Activated CD4-positive, CD25-positive, alpha-beta regulatory T cell (primary cell): Measurements from ENCODE around the gene RAB20.
"Not testable (repeated sequence)": the region's sequence is repeated elsewhere in the genome, so short reads cannot be mapped to it uniquely, and the experiment has no call there.

Experiments used
- DNase-seq, 4 experiments: peaks; one replicate each; lab custom pipeline; 2025; lab: John Stamatoyannopoulos, UW

Gene RAB20

DNA sequence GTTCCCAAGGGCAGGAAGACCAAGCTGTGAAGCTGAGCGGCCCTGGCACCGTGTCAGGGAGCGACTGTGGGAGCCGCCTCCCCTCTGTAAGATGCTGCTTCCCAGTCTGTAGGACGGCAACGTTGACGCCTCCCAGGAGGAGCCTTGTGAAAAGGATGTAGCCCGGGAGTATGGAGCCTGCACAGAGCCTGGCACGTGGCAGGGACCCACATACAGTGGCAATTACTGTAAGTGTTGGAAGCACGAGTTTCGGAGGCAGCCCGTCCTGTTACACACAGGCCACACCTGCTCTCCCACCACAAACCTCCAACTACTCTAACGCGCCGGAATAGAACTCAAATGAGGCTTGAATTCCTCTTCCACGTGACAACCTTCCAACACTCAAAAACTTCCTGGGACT, 6.6 kb downstream of the RAB20 start:
- no peak for DNase-seq

DNA sequence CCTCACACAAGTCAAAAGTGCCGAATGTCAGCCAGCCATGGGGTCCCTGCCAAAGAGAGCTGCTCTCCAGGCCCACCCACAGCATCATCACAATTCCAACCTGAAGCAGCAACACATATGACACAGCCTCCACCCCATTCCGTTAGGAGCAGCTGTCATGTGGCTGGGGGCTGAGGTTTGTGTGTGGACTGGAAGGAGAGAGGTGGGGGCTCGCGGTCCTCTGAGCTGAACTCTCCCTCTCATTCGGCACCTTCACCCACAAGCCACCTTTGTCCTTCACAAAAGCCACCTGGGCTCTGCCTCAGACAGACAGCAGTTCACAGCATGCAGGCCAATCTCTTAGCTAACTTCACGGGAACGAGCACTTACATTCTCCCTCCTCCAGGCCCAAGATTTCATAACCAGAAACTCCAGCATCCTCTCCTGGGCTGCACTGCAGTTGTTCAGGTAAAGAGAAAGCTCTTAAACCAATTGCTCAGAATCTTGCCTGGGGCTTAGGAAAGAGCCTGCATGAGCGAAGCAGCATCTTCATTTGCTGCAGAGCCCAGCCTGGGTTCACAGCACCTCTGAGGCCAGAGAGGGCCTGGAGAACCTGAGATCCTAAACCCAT, 7.2 kb downstream of the RAB20 start:
- no peak for DNase-seq

DNA sequence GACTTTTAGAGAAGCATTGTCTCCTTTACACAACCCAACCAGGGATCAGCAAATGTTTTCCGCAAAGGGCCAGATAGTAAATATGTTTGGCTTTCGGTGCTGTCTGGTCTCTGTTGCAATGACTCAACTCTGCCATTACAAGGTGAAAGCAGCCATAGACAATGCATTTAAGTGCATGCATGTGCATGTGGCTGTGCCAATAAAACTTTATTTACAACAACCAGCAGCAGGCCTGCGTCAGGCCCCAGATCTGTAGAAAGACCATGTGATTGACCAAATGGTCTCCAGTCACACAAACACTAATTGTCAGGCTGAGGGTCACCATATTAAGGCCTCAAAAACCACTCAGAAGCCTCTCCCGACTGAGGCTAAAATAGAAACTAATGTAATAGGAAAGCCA, 8.1 kb downstream of the RAB20 start:
- no peak for DNase-seq

DNA sequence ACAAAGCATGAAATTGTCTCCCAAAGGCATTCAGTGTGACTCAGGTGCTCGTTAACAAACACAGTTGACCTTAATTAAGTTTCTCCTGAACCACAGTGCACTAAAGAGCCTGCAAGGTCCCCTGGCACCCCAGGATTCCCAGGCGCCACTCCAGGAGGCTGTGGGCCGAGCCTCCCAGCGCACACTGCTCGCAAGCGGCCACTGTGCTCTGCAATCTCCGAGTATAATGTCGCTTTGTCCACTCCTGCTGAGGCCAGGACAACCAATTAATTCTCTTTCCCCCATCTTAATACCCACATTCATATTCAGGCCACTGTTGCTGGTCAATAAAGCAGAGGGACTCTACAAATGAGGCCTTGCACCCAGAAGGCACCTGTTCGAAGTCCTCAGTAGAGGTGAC, 8.8 kb downstream of the RAB20 start:
- DNase-seq, result no peak

DNA sequence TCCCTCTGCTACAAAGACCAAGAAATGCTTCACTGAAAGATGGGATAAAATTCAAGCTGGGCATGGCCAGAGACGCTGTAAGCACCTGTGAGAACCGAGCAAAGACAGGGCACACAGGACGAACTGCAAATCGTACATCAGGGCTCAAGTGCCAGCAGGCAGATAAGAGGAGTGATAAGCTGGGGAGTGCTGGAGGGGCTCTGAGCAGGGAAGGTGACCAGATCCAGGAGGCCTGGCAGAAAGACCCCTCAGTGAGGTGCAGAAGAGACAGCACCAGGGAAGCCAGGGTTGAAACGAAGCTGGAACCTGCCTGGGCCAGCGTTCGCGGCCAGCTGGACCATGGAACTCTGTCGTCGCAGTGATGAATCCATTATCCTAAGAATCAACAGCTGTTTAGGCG, 10.2 kb downstream of the RAB20 start:
- DNase-seq, result no peak

DNA sequence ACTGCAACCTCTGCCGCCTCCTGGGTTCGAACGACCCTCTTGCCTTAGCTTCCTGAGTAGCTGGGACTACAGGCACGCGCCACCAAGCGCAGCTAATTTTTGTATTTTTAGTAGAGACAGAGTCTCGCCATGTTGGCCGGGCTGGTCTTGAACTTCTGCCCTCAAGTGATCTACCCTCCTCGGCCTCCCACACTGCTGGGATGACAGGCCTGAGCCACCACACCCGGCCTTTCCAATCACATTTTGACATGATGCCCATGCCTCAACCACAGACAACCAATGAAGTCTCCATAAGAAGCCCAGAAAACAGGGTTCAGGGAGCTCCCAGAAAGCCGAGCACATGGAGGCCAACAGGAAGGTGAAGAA, 11.7 kb downstream of the RAB20 start:
- DNase-seq, result no peak

DNA sequence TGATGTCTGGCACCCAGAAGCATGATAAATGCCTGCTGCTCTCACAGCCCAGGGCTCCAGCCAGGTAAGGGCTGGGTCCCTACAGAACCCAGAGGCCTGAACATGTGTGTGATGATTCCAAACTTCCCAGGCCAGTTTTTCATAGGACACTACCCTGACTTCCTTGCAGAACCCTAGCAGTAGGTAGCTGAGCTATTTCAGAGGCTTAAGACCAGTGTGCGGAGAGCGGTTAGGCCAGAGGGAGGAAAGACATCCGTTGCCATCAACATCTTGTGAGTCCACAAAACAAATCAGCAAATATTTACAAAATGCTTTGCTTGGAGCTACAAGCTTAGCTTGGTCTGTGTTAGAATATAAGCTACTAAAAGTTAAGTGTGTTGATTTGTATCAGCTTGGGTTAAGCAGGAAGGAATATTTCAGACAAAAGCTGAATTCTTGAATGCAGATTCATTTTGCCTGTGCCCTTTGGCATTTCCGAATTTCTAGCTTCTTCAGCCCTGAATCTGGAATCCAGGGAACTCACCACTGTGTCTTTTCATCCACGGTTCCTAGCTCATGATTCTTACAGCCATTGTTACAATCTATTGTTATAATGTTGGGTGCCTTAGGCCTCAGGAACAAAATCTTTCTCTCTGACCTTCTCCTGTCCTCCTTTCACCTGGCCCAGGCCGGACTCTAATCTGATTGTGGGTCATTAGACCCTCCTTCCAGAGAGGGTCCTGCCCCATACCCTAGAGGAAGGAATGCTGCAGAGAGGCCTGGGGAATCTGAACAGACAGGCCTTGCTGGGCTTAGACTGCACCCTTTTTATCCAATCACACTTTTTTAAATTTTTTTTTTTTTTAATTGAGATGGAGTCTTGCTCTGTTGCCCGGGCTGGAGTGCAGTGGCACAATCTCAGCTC, 12.4 kb downstream of the RAB20 start:
- no peak for DNase-seq

DNA sequence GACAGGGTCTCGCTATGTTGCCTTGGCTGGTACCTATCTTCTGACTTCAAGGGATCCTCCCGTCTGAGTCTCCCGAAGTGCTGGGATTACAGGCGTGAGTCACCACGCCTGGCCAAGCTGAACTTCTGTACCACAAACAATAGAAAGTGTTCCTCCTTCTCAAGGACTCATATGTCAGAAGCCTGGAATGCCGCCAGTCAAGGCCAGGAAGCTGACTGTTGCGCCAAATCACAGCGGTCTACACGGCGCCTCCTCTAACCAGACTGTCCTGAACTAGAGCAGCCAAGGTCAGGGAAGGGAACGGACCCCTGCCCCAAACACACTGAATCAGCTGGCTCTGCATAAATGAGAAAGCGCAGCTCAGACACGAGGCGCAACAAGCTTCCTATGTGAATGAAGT, 14.6 kb downstream of the RAB20 start:
- DNase-seq, result no peak

DNA sequence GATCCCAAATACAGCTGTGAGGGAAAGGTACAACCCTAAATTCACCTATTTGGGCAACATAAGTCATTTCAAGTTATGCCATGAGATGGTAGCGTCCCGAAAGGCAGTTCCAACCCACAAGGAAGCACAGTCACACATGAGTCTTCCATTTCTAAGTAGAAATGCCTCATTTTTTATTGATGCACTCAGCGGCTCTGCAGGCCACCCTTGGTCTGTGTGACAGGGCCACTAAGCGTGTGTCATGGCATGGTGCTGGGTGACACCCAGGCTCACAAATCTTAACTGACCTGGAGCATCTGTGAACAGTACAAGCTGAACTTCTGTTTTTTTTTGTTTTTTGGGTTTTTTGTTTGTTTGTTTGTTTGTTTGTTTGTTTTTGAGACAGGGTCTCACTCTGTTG, 15.1 kb downstream of the RAB20 start:
- DNase-seq, result no peak

DNA sequence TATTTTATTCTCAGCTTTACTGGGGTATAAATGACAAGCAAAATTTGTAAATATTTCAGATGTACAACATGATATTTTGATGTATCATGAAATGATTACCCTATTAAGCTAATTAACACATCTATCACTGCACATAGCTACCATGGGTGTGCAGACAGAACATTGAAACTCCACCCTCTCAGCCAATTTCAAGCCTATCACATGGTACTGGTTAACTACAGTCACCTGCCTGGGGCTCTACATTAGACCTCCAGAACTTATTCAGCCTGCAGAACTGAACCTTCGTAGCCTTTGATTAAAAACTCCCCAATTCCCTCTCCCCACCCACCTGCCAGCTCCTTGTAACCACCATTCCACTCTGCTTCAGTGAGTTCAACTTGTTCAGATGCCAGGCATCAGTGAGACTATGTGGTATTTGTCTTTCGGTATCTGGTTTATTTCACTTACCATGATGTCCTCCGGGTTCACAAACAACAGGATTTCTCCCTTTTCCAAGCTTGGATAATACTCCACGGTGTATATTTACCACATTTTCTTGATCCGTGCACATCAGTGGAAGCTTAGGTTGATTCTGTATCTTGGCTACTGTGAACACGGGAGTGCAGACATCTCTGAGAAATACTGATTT, 19.2 kb downstream of the RAB20 start:
- no peak for DNase-seq

DNA sequence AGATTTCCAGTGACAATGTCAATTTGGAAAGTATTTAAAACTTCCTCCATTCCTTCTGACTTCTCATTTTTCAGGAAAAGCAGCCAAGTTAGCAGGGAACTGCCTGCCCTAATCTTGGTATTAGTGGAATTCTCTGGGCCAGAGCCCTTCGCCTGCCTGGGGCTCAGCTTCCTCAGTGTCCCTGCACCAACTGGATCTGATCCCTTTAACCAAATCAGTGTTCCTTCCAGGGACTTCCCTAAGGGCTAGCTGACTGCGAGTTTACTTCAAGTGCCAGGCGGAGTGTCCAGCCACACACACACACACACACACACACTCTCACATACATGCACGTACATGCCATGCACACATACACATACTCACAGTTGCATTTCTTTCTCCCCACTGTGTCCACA, 20.0 kb downstream of the RAB20 start:
- DNase-seq, result no peak

DNA sequence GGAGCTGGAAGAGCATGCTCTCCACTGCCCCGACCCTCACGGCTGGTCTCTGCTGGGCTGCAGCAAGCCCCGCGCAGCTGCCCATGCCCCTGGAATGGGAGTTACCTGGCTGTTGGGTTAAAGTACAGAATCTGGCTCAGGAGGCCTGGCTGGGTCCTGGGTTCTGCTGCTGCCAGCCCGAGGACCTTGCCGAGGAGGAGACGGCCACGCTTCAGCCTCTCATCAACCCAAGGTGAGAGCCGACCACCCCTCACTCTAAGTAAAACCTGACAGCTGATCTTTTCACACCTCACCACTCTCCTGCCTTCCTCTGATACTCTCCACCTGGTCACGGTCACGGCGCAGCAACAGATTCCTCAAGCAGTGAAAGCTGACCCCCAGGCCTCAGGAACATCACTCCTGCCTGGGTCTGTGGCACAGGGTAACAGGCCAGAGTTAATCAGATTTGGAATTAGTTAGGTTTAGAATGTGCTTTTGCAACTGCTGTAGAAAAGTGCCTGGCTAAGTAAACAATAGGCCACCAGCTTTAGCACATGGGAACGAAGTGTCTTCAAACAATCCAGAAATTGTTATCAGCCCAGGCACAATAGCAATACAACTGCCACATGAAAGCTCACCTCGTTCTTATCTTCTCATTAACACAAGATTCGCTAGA, 20.5 kb downstream of the RAB20 start:
- no peak for DNase-seq

DNA sequence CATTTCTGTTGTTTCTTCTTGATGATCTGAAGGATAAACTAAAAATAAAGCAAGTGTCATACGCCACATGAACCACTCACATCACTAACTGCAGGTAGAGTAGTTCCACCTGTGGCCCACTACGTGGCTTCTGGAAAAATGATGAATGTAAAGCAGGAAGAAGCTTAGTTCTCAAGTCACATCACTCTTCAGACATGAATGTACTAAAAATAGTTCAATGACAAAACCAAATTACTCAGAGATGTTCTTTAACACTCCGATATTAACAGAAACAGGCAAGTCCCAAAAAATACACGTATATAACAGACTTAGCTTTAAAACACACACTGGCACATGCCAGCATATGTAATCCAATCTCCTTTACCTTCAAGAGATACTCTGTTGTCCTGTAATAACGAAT, 21.6 kb downstream of the RAB20 start:
- DNase-seq, result no peak

DNA sequence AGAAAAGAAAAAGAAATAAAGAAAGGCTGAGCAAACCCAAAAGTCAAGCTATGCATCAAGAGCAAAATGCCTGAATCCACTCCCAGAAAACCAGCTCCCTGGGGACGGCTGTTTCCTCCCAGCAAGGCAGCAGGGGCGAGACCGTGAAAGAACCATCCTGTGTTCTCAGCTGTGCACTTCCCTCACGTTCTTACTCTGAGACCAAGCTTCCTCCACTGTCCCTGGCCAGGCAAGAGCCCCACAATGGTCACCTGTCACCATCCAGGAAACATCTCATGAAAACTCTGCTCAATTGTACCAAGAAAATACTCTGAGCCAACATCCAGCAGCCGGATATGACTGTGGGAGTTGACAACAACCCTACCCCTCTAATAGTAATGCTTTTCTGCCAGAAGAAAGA, 22.9 kb downstream of the RAB20 start:
- no peak for DNase-seq

DNA sequence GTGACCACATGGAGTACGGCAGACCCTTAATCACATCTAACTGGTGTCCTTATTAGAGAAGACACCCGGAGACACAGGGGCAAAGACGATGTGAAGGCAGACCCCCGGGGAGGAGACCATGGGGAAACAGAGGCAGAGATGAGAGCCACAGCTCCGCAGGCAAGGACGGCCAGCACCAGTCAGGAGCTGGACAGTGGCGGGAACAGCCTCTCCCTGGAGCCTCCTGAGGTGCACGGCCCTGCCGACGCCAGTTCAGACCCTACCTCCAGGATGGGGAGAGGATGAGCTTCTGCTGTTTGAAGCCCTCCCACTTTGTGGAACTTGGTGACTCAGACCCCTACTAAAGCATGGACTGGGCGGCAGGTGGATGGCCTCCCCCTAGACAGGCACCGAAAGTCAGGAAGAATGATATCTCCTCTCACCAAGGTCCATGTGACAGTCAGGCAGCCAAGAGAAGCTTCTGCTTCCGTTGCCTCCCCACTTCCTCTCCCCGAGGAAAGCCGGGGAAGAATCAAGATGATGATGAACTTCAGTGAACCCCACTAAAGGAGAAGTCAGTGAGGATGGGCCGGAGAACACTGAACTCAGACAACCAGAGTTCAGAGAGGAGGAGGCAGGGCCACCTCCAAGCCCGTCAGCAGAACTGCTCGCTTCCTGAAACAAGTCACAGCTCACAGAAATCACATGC, 25.4 kb downstream of the RAB20 start:
- DNase-seq, result no peak

DNA sequence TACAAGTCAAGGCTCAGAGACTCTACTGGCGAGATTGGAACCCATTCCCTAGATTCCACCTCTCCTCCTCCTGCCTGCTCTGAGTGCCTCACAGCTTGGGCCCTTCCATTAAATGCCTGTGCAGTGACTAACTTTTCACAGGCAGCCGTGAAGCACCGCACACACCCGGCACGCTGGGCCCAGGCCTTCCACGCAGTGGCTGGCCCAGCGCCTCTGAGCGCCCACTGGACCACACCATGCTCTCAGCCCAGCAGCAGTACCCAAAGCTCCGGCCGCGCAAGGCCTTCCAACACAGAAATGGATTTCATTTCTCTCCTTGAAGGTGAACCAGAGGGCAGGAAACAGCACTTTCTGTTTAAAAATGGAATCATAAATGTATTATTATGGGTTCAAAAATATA, 26.0 kb downstream of the RAB20 start:
- DNase-seq, result no peak

DNA sequence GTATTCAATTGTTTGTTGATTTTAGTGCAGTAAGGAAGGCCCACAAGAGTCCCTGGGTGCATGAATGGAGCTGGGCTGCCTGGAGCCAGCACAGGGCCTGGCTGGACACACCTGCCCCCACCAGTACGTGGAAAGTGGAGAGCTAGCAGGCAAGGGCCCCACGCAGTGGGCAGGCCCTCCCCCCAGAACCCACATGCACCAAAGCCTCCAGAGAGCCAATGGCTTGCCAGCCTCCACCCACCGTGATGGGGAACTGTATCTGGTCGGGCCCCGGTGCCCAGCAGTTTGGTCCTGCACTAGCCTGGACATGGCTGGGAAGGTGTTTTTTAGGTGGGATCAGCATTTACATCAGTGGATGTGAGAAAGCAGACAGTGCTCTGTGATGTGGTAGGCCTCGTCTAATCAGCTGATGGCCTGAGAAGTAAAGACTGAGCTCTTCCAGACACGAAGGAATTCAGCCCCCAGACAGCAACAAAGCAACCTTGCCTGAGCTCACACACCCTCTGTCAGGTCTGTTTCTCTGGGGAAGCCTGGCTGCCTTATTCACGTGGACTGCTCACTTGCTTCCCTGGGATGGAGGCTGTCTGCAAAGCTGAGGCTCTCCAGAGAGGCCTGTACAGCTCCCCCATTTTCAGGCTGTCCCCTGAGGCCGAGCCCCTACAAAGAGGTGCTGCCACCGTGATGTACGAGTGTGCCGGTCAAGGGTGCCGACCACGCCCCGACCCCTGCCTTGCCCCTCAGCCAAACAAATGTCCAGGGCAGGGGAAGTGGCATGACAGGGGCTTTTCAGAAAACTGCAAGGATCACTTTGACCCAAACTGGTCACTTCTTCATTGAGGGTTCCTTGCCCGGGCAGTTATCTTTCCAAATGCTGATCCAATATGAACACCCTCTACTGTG, 27.5 kb downstream of the RAB20 start:
- no peak for DNase-seq

DNA sequence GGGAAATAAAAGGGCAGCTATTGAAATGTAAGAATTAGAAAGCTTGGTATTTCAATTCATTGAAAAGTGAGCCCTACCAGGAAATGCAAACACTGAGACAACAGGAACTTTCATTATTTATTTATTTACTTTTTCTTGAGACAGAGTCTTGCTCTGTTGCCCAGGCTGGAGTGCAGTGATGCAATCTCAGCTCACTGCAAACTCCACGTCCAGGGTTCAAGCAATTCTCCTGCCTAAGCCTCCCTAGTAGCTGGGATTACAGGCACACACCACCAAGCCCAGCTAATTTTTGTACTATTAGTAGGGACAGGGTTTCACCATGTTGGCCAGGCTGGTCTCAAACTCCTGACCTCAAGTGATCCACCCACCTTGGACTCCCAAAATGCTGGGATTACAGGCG, 29.3 kb downstream of the RAB20 start:
- not testable (repeated sequence) for DNase-seq

DNA sequence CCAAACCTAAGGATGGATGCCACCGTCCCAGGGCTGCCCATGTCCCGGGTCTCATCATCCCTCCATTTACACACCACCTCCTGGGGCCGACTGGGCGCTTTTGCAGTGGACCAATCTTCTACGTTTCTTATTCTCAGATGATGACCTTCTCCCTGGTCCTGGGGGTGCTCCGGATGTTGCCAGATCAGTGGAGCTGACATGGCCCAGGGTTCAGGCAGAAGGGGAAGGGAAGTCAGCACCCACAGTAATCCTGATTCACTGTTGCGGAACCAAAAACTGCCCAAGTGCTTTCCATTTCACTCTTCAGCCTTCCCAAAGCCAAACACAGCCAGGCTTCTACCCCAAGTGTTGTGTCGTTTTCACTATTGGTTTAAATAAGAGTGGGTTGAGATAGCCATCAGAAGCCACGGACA, 29.8 kb downstream of the RAB20 start:
- DNase-seq, result no peak

DNA sequence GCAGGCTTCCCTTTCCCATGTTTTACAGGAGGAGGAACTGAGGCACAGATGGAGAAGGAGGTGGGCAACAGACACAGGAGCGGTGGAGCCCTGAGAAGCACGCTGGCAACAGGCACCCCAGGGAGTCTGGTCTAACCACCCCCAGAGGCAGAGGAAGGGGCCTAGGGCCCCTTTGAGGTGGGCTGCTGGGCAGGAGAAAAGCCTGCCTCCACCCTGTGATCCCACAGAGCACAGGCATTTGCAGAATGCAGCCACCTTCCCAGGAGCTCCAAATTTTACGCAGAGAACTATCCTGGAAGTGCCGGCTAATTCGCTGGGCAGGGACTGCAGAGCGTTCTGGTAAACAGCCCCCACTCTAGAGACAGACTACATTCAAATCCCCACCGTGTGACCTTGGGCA, 30.4 kb downstream of the RAB20 start:
- no peak for DNase-seq
